ENCODE data around the gene PIGA.
"Not testable (repeated sequence)": the region's sequence is repeated elsewhere in the genome, so short reads cannot be mapped to it uniquely, and the experiment has no call there.

The PIGA gene

GRCh38 chrX:15319075-15319474 lies 16.2 kb downstream of the PIGA start:
- DNase-seq = no peak

DNA sequence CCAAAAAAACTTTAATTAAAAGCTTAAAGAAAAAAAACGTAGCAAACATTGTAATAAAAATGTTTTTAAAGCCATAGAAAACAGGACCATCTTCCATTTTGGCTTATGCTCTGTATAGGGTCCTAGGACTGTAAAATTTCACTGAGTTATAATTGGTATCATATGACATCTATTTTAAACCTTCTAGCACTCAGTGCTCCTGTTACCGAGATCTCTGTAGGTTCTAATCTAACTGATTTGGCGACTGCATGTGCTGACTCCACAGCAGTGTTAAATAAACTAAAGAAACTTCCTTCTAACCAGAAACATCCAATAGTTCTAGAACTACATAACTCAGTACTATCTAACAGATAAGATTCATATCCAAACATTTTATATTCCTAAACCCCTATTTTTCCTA lies 19.8 kb downstream of the PIGA start, which contains the start of gene ASB11:
Gene ASB11 (minus strand): TSS at position 132 of the 400 bp plus-strand sequence. CDS start 35 bp downstream, at position 97.
- no peak for DNase-seq

DNA sequence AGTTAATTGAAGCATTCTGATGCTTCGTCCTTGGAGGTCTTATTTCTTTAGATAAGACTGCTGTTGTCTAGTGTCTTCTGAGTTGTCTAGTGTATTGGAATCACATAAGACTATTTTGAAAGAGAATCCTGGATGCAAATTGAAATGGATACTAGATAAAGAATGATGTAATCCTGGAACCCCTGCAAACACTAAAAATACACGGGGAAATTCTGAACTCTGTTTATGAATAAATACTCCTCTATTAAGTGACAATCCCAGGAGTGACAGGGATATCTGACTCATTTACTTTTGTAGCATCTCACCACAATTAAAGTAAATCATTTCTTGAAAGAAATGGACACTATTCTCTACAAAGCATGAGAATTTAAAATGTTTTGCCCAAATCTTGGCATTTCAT lies 20.9 kb downstream of the PIGA start:
- DNase-seq = no peak

DNA sequence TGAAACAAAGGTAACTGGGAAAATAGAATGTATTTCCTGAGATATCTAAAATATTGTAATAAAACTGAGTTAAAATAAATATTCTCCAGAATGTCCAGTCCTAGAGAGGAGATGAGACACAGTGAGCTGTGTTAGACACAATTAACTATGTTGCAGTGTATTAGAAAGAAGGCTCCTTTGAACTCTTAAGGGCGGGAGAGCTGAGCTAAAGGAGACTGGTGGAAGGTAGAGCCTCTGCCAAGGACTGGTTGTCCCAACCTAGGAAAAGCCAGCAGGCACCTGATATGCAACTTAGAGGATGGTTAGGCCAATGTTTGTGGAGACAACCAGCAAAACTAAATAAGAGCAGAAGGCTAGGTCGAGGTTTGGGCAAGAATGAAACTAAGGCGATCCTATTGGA lies 24.2 kb downstream of the PIGA start:
- no peak for DNase-seq

DNA sequence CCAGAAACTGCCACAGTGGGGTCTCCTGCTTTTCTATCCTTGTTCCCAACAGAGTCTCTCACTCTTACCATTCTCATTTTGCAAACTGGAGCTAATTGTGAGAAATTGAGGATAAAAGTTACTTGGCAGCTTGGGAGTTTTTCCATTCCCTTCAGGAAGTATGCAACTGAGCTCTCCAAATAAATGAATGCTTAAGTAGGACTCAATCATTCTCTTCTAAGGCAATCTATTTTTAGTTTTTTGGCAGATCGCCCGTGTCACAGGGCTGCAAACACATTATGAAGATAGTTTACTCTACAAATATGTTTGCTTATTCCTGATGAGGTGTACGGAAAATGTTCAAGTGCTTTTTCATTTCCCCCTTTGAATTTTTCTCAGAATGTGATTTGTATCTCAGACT lies 25.2 kb downstream of the PIGA start:
- peak; percentile 59 to 83 for DNase-seq

GRCh38 chrX:15305899-15306298 lies 29.4 kb downstream of the PIGA start:
- not testable (repeated sequence) for DNase-seq

DNA sequence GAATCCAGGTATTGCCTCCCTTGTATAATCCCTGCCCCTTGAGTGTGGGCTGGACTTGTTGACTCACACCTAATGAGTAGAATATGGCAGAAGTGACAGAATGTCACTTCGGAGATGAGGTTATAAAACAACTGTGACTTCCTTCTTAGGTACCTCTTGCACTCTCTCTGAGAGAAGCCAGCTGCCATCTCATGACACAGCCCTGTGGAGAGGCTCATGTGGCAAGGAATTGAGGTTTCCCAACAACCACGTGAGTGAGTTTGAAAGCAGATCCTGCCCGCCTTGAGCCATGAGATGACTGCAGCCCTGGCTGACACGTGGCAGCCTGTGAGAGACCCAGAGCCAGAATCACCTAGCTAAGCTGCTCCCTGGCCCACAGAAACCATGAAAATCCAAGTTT lies 33.4 kb downstream of the PIGA start:
- no peak for DNase-seq

DNA sequence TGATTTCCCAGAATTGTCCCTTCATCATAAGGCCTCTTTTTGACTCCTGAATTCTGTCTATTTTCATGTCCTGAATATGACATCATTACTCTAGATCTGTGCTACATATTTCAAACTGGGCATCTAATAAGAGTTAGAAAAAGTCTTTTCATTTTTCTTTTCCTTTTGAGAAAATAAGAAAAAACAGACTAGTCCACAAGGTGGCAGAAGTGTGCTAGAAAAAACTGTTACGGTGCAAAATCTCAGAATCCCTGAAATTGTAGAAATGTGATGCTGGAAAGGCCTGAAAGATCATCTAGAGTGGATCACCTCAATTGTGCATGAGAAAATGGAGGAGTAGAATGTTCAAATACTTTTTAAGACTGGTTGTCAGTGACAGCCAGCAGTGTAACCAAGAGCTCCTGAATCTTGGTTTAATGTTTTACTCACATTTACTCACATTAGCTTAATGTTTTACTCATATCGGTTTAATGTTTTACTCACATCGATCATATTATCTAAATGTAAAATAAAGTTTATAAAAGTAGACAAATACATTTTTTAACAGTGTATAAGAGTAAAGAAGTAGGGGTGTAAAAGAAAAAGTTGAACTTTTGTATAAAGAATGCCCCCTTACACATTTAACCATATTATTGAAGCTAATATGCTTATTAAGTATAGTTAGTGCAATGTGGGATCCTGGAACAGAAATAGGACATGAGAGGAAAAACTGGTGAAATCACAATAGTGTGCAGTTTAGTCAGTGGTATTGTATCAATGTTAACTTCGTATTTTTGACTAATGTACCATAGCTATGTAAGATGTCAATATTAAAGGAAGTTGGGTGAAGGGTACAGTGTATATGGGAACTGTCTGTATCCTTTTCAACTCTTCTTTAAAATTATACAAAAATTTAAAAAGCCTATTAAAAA lies 35.1 kb downstream of the PIGA start:
- peak in 1 of 2 experiments; percentile 4 for DNase-seq

GRCh38 chrX:15298780-15299179 lies 36.5 kb downstream of the PIGA start:
- DNase-seq = no peak

- no peak for DNase-seq
Measured at GRCh38 chrX:15298201-15298600, 37.1 kb downstream of the PIGA start.

GRCh38 chrX:15293451-15293850 lies 41.9 kb downstream of the PIGA start:
- DNase-seq = no peak

GRCh38 chrX:15292861-15293260 lies 42.5 kb downstream of the PIGA start:
- no peak for DNase-seq

DNA sequence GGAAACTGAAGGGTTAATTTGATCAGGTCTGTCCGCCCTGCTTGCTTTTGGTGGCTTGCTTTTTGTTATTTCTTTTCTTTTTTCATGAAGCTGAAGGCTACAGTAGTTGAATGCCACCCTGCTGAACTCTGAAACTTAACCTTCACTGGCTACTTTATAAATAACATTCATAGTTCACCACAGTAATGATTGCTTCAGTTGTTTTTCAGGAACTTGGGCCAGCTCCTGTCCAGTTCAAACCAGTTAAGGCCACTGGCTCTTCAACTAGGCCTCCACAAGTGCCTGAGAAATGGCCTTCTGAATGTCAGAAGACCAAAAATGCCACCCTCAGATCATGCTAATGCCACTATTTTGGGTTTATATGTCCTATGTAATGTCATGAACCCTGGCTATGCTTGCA lies 57.7 kb downstream of the PIGA start:
- DNase-seq = no peak

- no peak for DNase-seq
Measured at GRCh38 chrX:15274946-15275345, 60.4 kb downstream of the PIGA start.

DNA sequence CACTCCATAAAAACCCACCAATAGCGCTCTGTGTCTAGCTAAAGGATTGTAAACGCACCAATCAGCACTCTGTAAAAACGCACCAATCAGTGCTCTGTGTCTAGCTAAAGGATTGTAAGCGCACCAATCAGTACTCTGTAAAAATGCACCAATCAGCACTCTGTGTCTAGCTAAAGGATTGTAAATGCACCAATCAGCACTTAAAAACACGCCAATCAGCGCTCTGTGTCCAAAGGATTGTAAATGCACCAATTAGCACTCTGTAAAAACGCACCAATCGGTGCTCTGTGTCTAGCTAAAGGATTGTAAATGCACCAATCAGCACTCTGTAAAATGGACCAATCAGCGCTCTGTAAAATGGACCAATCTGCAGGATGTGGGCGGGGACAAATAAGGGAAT lies 62.0 kb downstream of the PIGA start:
- not testable (repeated sequence) for DNase-seq

DNA sequence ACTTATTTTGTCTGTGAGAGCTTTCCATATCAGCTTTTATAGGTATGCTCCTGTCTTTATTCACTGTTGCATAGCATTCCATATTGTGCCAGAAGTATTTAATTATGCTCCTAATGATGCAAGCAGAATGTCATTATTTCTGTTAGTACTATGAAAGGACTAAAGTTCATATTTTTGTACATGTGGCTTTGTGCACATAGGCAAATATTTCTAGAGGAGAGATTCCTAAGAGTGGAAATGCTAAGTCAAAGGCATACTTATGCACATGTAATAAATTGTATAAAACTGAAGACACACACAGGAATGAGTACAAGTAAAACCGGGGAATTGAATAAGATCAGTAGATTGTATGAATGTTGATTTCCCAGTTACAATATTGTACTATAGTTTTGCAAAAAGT lies 63.6 kb downstream of the PIGA start:
- DNase-seq = no peak

GRCh38 chrX:15269618-15270521 lies 65.5 kb downstream of the PIGA start, which contains the start of gene ASB9:
ASB9 (minus strand) TSS chrX:15270083; CDS start chrX:15269874, 209 bp downstream.
- DNase-seq = peak; percentile 3 to 15
